GM12801 (cell line): Measurements from ENCODE around the gene SMG5.

Source experiments
- CTCF ChIP-seq: IDR thresholded peaks from one replicate; pipeline ENCODE4 v1.5.1; 2011; ENCODE audit warnings: control low read depth; ENCODE audit not compliant: insufficient read length; ENCODE audit errors: extremely low read depth

Gene SMG5

GRCh38 chr1:156247460-156248322 lies 34.9 kb downstream of the SMG5 start, which contains the start of gene PAQR6:
PAQR6 (minus strand) TSS chr1:156248056; CDS start chr1:156246731, 1,325 bp downstream.
- no peak for TF ChIP-seq CTCF

GRCh38 chr1:156246781-156247459 lies 35.7 kb downstream of the SMG5 start:
- no peak for TF ChIP-seq CTCF

- no peak for TF ChIP-seq CTCF
Measured at GRCh38 chr1:156246241-156246780, 36.3 kb downstream of the SMG5 start.

GRCh38 chr1:156245451-156246232 lies 37.0 kb downstream of the SMG5 start:
- no peak for TF ChIP-seq CTCF

- no peak for TF ChIP-seq CTCF
Measured at GRCh38 chr1:156244712-156245111, 37.9 kb downstream of the SMG5 start.

GRCh38 chr1:156244126-156244525 lies 38.5 kb downstream of the SMG5 start:
- TF ChIP-seq CTCF, result no peak

- TF ChIP-seq CTCF, result no peak
Measured at GRCh38 chr1:156242738-156243137, 39.9 kb downstream of the SMG5 start.
